ENCODE measurements around the gene KRT35.

Gene KRT35

DNA sequence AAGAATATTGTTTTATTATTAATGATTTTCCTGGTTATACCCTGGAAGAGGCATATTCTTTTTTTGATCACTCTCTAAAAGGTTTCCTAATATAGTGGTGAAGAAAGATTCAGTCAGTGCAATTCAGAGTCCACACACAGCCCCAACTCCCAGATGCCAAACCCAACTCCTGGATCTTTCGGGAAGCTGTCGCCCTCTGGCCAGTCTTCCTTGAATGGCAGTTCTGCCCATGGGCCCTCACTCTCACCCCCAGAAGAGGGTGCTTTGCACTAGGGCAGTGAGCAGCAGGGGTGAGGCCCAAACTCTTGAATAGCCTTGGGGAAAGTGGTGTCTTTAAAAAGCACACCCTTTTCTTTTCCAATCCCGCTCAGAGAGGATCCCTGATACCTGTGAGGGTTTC lies 24.7 kb downstream of the KRT35 start:
- in situ Hi-C loops (cut with HindIII; ENCODE audit: low sequenced_read_pairs): no loop called here
- DNase-seq (ENCODE audit: low read depth, low spot score): no peak

DNA sequence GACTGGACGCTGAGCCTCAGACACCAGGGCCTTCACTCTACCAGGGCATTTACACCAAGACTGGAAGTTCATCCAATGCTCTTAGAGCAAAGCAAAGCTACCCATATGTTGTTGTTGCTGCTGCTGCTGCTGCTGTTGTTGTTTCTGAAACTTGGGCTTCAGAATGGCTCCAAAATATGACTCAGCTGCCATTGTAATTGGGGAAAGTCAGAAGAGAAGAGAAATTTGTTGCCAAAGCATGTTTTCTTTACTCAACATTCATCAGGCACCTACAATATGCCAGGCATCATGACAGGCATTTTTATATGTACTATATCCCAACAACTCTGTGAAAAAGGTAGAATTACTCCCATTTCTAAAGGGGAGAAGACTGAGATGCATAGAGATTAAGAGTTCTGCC lies 25.7 kb downstream of the KRT35 start:
- in situ Hi-C loops (cut with HindIII; ENCODE audit: low sequenced_read_pairs): no loop called here
- DNase-seq (ENCODE audit: low read depth, low spot score): no peak
- TF ChIP-seq CTCF (IDR thresholded peaks at IDR 0.05; ENCODE audit: low read depth, low read length): no peak
- H3K4me3 ChIP-seq (ENCODE audit: low read depth, low read length): no peak overlapping the region

More for the DNA sequence above, 24.7 kb downstream of the KRT35 start:
- no peak overlapping the region for H3K4me3 ChIP-seq (ENCODE audit: low read depth, low read length)
- no peak for TF ChIP-seq CTCF (IDR thresholded peaks at IDR 0.05; ENCODE audit: low read depth, low read length)

- DNase-seq (ENCODE audit: low read depth, low spot score): no peak
- in situ Hi-C loops (cut with HindIII; ENCODE audit: low sequenced_read_pairs): no loop called here
- no peak overlapping the region for H3K4me3 ChIP-seq (ENCODE audit: low read depth, low read length)
- no peak for TF ChIP-seq CTCF (IDR thresholded peaks at IDR 0.05; ENCODE audit: low read depth, low read length)
These were observed 27.9 kb downstream of the KRT35 start for GRCh38 chr17:41453066-41453465.

GRCh38 chr17:41452281-41452680 lies 28.7 kb downstream of the KRT35 start:
- TF ChIP-seq CTCF (IDR thresholded peaks at IDR 0.05; ENCODE audit: low read depth, low read length): no peak
- in situ Hi-C loops (cut with HindIII; ENCODE audit: low sequenced_read_pairs): no loop called here
- no peak for DNase-seq (ENCODE audit: low read depth, low spot score)
- H3K4me3 ChIP-seq (ENCODE audit: low read depth, low read length): no peak overlapping the region

GRCh38 chr17:41451154-41451728 lies 29.7 kb downstream of the KRT35 start:
- peak; percentile 9 for DNase-seq (ENCODE audit: low read depth, low spot score)
- TF ChIP-seq CTCF (IDR thresholded peaks at IDR 0.05; ENCODE audit: low read depth, low read length): no peak
- H3K4me3 ChIP-seq (ENCODE audit: low read depth, low read length): no peak overlapping the region
- in situ Hi-C loops (cut with HindIII; ENCODE audit: low sequenced_read_pairs): no loop called here

DNA sequence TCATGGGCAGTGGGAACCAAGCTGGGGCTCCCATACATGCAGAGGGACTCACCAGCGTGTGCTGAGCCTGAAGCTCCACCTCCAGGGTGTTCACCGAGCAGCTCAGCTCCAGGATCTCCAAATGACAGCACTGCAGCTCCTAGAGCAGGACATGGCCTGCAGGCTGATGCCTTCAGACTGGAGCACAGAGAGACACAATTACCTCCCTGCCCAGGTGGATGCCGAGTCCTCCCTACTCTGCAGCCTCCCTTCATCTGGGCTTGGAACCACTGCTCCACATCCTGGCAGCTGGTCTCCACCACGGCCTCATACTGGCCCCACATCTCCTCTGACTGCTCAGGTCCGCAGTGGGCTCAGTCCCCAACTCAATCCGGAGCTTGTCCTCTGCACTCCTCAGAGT lies 31.9 kb downstream of the KRT35 start:
- no peak overlapping the region for H3K4me3 ChIP-seq (ENCODE audit: low read depth, low read length)
- no peak for TF ChIP-seq CTCF (IDR thresholded peaks at IDR 0.05; ENCODE audit: low read depth, low read length)
- DNase-seq (ENCODE audit: low read depth, low spot score): no peak
- in situ Hi-C loops (cut with HindIII; ENCODE audit: low sequenced_read_pairs): no loop called here

- in situ Hi-C loops (cut with HindIII; ENCODE audit: low sequenced_read_pairs): no loop called here
- H3K4me3 ChIP-seq (ENCODE audit: low read depth, low read length): no peak overlapping the region
- DNase-seq (ENCODE audit: low read depth, low spot score): no peak
- TF ChIP-seq CTCF (IDR thresholded peaks at IDR 0.05; ENCODE audit: low read depth, low read length): no peak
These were observed 32.4 kb downstream of the KRT35 start for GRCh38 chr17:41448506-41448905.
